Coronary artery (tissue), 2 donors: ENCODE measurements around the gene PPFIA2.

ENCODE experiments used
- DNase-seq: peaks from one replicate; pipeline ENCODE4 v3.0.0-alpha.2; 2017; ENCODE audit warnings: low spot score
- H3K27ac ChIP-seq, 2 donors: fragments of 200-600 bp; sonication (generic); one replicate each; pipeline ENCODE4 v1.5.1; 2016 to 2019
- H3K4me3 ChIP-seq: fragments of 200-600 bp; sonication (generic); 2 replicates; pipeline ENCODE4 v1.5.1; 2016; ENCODE audit warnings: mild to moderate bottlenecking, moderate library complexity
- CTCF ChIP-seq: fragments of 200-600 bp; sonication (generic); IDR thresholded peaks from one replicate; pipeline ENCODE4 v1.5.1; 2019; ENCODE audit warnings: antibody characterized with exemption

The PPFIA2 gene

GRCh38 chr12:81417056-81417455 is 342.1 kb downstream of the PPFIA2 start:
- no peak overlapping the region for H3K27ac ChIP-seq
- H3K4me3 ChIP-seq, result no peak overlapping the region
- no peak for TF ChIP-seq CTCF
- no peak for DNase-seq

GRCh38 chr12:81416571-81416970 is 342.6 kb downstream of the PPFIA2 start:
- no peak overlapping the region for H3K27ac ChIP-seq
- no peak overlapping the region for H3K4me3 ChIP-seq
- no peak for TF ChIP-seq CTCF
- no peak for DNase-seq

- no peak for DNase-seq
- no peak overlapping the region for H3K4me3 ChIP-seq
- no peak overlapping the region for H3K27ac ChIP-seq
- TF ChIP-seq CTCF, result no peak
Measured at GRCh38 chr12:81414441-81414840, 344.7 kb downstream of the PPFIA2 start.

GRCh38 chr12:81412940-81413339 is 346.2 kb downstream of the PPFIA2 start:
- no peak for TF ChIP-seq CTCF
- no peak overlapping the region for H3K4me3 ChIP-seq
- no peak overlapping the region for H3K27ac ChIP-seq
- no peak for DNase-seq

- Histone ChIP-seq H3K27ac (no peak overlapping the region), H3K4me3 (no peak overlapping the region)
- no peak for DNase-seq
- TF ChIP-seq CTCF, result no peak
Measured at GRCh38 chr12:81403348-81403747, 355.8 kb downstream of the PPFIA2 start.

GRCh38 chr12:81401241-81401640 is 357.9 kb downstream of the PPFIA2 start:
- H3K4me3 ChIP-seq, result no peak overlapping the region
- TF ChIP-seq CTCF, result no peak
- H3K27ac ChIP-seq, result no peak overlapping the region
- DNase-seq, result no peak

GRCh38 chr12:81400024-81400423 is 359.1 kb downstream of the PPFIA2 start:
- Histone ChIP-seq H3K4me3 (no peak overlapping the region), H3K27ac (no peak overlapping the region)
- no peak for DNase-seq
- no peak for TF ChIP-seq CTCF
